ENCODE measurements around the gene ZMYM4.

ZMYM4 gene

GRCh38 chr1:35394386-35394785, 125.9 kb downstream of the ZMYM4 start:
- TF ChIP-seq CTCF (IDR thresholded peaks at IDR 0.05; ENCODE audit: borderline replicate concordance, insufficient read depth, low read depth, low read length), result no peak
- no peak overlapping the region for H3K4me3 ChIP-seq (ENCODE audit: low read depth, low read length)

- H3K4me3 ChIP-seq (ENCODE audit: low read depth, low read length), result no peak overlapping the region
- no peak for TF ChIP-seq CTCF (IDR thresholded peaks at IDR 0.05; ENCODE audit: borderline replicate concordance, insufficient read depth, low read depth, low read length)
These were observed 130.2 kb downstream of the ZMYM4 start for GRCh38 chr1:35398739-35399138.

GRCh38 chr1:35401049-35401448, 132.5 kb downstream of the ZMYM4 start:
- TF ChIP-seq CTCF (IDR thresholded peaks at IDR 0.05; ENCODE audit: borderline replicate concordance, insufficient read depth, low read depth, low read length), result no peak
- no peak overlapping the region for H3K4me3 ChIP-seq (ENCODE audit: low read depth, low read length)

GRCh38 chr1:35406103-35406502, 137.6 kb downstream of the ZMYM4 start:
- H3K4me3 ChIP-seq (ENCODE audit: low read depth, low read length), result no peak overlapping the region
- no peak for TF ChIP-seq CTCF (IDR thresholded peaks at IDR 0.05; ENCODE audit: borderline replicate concordance, insufficient read depth, low read depth, low read length)

GRCh38 chr1:35407743-35408142, 139.2 kb downstream of the ZMYM4 start:
- no peak overlapping the region for H3K4me3 ChIP-seq (ENCODE audit: low read depth, low read length)
- no peak for TF ChIP-seq CTCF (IDR thresholded peaks at IDR 0.05; ENCODE audit: borderline replicate concordance, insufficient read depth, low read depth, low read length)

- no peak overlapping the region for H3K4me3 ChIP-seq (ENCODE audit: low read depth, low read length)
- no peak for TF ChIP-seq CTCF (IDR thresholded peaks at IDR 0.05; ENCODE audit: borderline replicate concordance, insufficient read depth, low read depth, low read length)
These were observed 140.4 kb downstream of the ZMYM4 start for GRCh38 chr1:35408925-35409324.

- no peak for TF ChIP-seq CTCF (IDR thresholded peaks at IDR 0.05; ENCODE audit: borderline replicate concordance, insufficient read depth, low read depth, low read length)
- H3K4me3 ChIP-seq (ENCODE audit: low read depth, low read length), result no peak overlapping the region
These were observed 157.6 kb downstream of the ZMYM4 start for GRCh38 chr1:35426097-35426586.

Measured in GM12875 (cell line).